Upper lobe of right lung (tissue), 1 donor: Measurements from ENCODE around the gene RNASE1. TPM values are rescaled to one million over a fixed set of nuclear protein-coding genes. Genes with fewer than 3 reads are reported as not detected.
A peak's percentile ranks its signal among the peaks of the same experiment; 100 is the strongest.

Source experiments
- ATAC-seq: fragments of 200-7000 bp; cut with Tn5 transposase; one replicate; pipeline ENCODE4 v1.9.1; 2020; ENCODE audit warnings: mild to moderate bottlenecking, moderate library complexity
- DNase-seq: peaks from one replicate; pipeline ENCODE4 v3.0.0-alpha.2; 2020
- H3K27ac ChIP-seq: fragments of 200-600 bp; one replicate; pipeline ENCODE4 v1.8.0; 2022
- H3K27me3 ChIP-seq: fragments of 200-600 bp; one replicate; pipeline ENCODE4 v1.8.0; 2022; ENCODE audit warnings: mild to moderate bottlenecking
- H3K36me3 ChIP-seq: fragments of 200-600 bp; one replicate; pipeline ENCODE4 v1.8.0; 2022
- H3K4me1 ChIP-seq: fragments of 200-600 bp; one replicate; pipeline ENCODE4 v1.8.0; 2022
- H3K4me3 ChIP-seq: fragments of 200-600 bp; one replicate; pipeline ENCODE4 v1.8.0; 2022; ENCODE audit warnings: mild to moderate bottlenecking
- H3K9me3 ChIP-seq: fragments of 200-600 bp; one replicate; pipeline ENCODE4 v1.8.0; 2022
- CTCF ChIP-seq: fragments of 200-600 bp; IDR thresholded peaks from one replicate; pipeline ENCODE4 v1.8.0; 2022; ENCODE audit warnings: antibody characterized with exemption
- intact Hi-C: fragments of 100-400 bp; cut with DNase I; formaldehyde crosslinking; loops from one replicate; pipeline ENCODE4 v1.11.0; 2022
- total RNA-seq: library from RNA; stranded (reverse); fragmentation: NEBNext Ultra II Directional; extraction: Animal tissue kit (Norgen Biotek cat#: 25700); gene quantifications from one replicate; pipeline ENCODE4 v1.2.1, GENCODE V29; 2021
- donor health status: DM: no; HTN: yes; CAD: no; lungs with severe emphysema.

RNASE1 gene
- total RNA-seq, 1 donor from 2014 or later, result 888 TPM

DNA sequence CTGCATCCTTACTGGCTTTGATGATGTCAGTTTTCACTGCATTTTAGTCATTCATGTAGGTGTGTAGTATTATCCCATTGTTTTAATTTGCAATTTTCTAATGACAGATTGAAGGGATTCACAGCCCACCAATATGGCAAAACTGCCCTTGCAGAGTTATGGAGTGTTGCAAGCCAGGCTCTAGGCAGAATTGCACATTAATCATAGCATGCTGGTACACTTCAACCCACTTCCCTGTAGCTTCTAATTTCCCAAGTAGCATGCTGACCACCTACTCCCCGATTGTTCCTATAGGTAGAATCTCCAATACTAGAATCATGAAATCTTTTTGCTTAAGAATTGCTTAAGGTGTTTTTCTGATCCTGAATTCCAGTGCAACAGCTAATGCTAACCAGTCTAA is 26.7 kb downstream of the RNASE1 start:
- no peak overlapping the region for H3K27ac ChIP-seq
- TF ChIP-seq CTCF, result no peak
- H3K27me3 ChIP-seq, result no peaks in the 10 kb centered on the region
- H3K4me3 ChIP-seq, result no peak overlapping the region
- no peaks in the 10 kb centered on the region for H3K9me3 ChIP-seq
- ATAC-seq (peak; percentile 56), DNase-seq (no peak)
- no peaks in the 10 kb centered on the region for H3K4me1 ChIP-seq
- intact Hi-C loops, result no loop called here
- no peaks in the 10 kb centered on the region for H3K36me3 ChIP-seq

GRCh38 chr14:20775043-20775442 is 27.6 kb downstream of the RNASE1 start:
- ATAC-seq (no peak), DNase-seq (no peak)
- Histone ChIP-seq H3K27ac (no peak overlapping the region), H3K36me3 (no peaks in the 10 kb centered on the region), H3K27me3 (no peaks in the 10 kb centered on the region), H3K4me1 (no peaks in the 10 kb centered on the region), H3K9me3 (no peaks in the 10 kb centered on the region), H3K4me3 (no peak overlapping the region)
- TF ChIP-seq CTCF, result no peak
- intact Hi-C loops, result no loop called here

DNA sequence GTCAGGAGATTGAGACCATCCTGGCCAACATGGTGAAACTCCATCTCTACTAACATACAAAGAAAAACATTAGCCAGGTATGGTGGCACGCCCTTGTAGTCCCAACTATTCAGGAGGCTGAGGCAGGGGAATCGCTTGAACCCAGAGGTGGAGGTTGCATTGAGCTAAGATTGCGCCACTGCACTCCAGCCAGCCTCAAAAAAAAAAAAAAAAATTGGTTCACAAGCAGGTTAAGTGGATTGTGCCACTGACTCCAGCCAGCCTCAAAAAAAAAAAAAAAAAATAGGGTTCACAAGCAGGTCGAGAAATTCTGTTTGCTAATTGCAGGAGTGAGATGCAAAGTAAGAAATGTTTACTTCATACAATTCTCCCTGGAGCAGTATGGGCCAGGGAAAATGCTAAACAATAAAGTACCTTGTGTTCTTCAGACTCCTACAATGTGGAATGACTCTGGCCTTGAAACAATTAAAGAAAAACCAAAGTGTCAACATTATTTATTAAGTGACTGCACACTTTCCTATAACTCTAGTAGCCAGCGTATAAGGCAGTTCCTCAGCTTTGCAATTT is 28.3 kb downstream of the RNASE1 start:
- Histone ChIP-seq H3K4me3 (no peak overlapping the region), H3K36me3 (no peaks in the 10 kb centered on the region), H3K27ac (no peak overlapping the region), H3K27me3 (no peaks in the 10 kb centered on the region), H3K9me3 (no peaks in the 10 kb centered on the region), H3K4me1 (no peaks in the 10 kb centered on the region)
- no peak for DNase-seq
- intact Hi-C loops, result no loop called here
- TF ChIP-seq CTCF, result no peak
- peak; percentile 55 for ATAC-seq

GRCh38 chr14:20772650-20773049 is 30.0 kb downstream of the RNASE1 start:
- H3K4me1 ChIP-seq, result no peaks in the 10 kb centered on the region
- no peak for TF ChIP-seq CTCF
- intact Hi-C loops, result no loop called here
- no peak for ATAC-seq
- H3K36me3 ChIP-seq, result no peaks in the 10 kb centered on the region
- DNase-seq, result no peak
- H3K27me3 ChIP-seq, result no peaks in the 10 kb centered on the region
- H3K4me3 ChIP-seq, result no peak overlapping the region
- no peak overlapping the region for H3K27ac ChIP-seq
- H3K9me3 ChIP-seq, result no peaks in the 10 kb centered on the region

DNA sequence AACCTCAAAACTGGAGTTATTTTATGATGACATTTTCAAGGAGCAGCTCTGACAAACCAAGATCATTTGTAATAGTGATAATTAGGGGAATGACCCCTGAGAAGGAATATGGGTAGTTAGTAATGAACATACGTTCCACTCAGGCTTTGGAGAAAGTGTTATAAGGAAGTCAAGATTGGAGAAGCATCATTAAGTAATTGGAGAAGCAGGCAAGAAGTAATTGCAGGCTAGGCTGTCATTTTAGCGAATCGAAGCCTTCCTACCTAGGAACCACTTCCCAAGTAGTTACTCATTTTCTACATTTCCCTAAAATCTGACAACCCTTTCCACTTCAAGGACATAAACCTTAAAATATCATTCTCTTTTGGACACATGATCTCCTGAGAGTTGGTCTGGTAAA is 33.2 kb downstream of the RNASE1 start:
- no peaks in the 10 kb centered on the region for H3K9me3 ChIP-seq
- TF ChIP-seq CTCF, result no peak
- no peak for DNase-seq
- H3K4me3 ChIP-seq, result no peak overlapping the region
- H3K27me3 ChIP-seq, result no peaks in the 10 kb centered on the region
- no peak overlapping the region for H3K27ac ChIP-seq
- ATAC-seq, result no peak
- H3K4me1 ChIP-seq, result no peaks in the 10 kb centered on the region
- H3K36me3 ChIP-seq, result no peaks in the 10 kb centered on the region
- intact Hi-C loops, result no loop called here

DNA sequence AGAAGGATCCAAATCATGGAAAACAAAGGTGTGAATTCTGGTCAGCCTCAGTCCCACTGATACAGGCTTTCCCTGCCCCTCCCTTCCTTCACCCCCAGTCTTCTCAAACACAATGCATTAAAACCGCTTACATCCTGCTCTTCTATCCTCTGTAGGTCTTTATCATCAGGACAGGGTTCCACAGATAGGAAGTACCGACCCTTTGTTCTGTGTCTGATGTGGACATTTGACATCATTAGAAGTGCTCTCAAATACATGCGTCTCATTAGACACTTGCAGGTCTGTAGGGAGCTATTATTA is 34.1 kb downstream of the RNASE1 start:
- Histone ChIP-seq H3K36me3 (no peaks in the 10 kb centered on the region), H3K4me1 (no peaks in the 10 kb centered on the region), H3K4me3 (no peak overlapping the region), H3K27ac (no peak overlapping the region), H3K27me3 (no peaks in the 10 kb centered on the region), H3K9me3 (no peaks in the 10 kb centered on the region)
- intact Hi-C loops, result no loop called here
- ATAC-seq, result no peak
- no peak for TF ChIP-seq CTCF
- DNase-seq, result no peak
